ENCODE data around the gene DNAAF8. TPM values are rescaled to one million over a fixed set of nuclear protein-coding genes. Genes with fewer than 3 reads are reported as not detected.
A peak's percentile ranks its signal among the peaks of the same experiment; 100 is the strongest.

Gene DNAAF8
- total RNA-seq, 4 donors from 2014 or later, result 0.21 to 0.42 (median 0.38) TPM; not detected in 1

- Histone ChIP-seq H3K9me3 (no peaks in the 10 kb centered on the region), H3K27me3 (no peaks in the 10 kb centered on the region), H3K27ac (no peak overlapping the region), H3K36me3 (peaks cover 0 to 20% (median 7%) of the 10 kb centered on the region in 3 donors), H3K4me1 (peaks cover 0 to 33% (median 4%) of the 10 kb centered on the region in 3 donors), H3K4me3 (no peak overlapping the region)
- no CpG with 5 or more reads among the region's 3 CpGs for WGBS, 2 donors
- intact Hi-C loops (cut with DNase I), result no loop called here
- TF ChIP-seq CTCF (IDR thresholded peaks at IDR 0.05) (no peak), POLR2A (IDR thresholded peaks at IDR 0.05) (no peak)
- no peak for DNase-seq
Measured at GRCh38 chr16:4745274-4745569, 10.9 kb downstream of the DNAAF8 start.

- intact Hi-C loops (cut with DNase I), result no loop called here
- H3K27ac ChIP-seq, result no peak overlapping the region
- no peaks in the 10 kb centered on the region for H3K9me3 ChIP-seq
- no peak for DNase-seq
- WGBS, 2 donors, result 86 to 87% methylated on average over 7 to 8 of the region's 8 CpGs
- peaks cover 0 to 30% (median 10%) of the 10 kb centered on the region in 3 donors for H3K36me3 ChIP-seq
- TF ChIP-seq POLR2A (IDR thresholded peaks at IDR 0.05) (no peak), CTCF (IDR thresholded peaks at IDR 0.05) (no peak)
- no peak overlapping the region for H3K4me3 ChIP-seq
- peaks cover 0 to 33% (median 4%) of the 10 kb centered on the region in 3 donors for H3K4me1 ChIP-seq
- H3K27me3 ChIP-seq, result no peaks in the 10 kb centered on the region
Measured at GRCh38 chr16:4746215-4746614, 11.9 kb downstream of the DNAAF8 start.

GRCh38 chr16:4746991-4747574 lies 12.7 kb downstream of the DNAAF8 start:
- peak overlapping the region in 1 of 4 donors; percentile 48 for H3K27ac ChIP-seq
- intact Hi-C loops (cut with DNase I), result no loop called here

GRCh38 chr16:4747906-4748681 lies 13.8 kb downstream of the DNAAF8 start:
- Histone ChIP-seq H3K9me3 (no peaks in the 10 kb centered on the region), H3K4me3 (no peak overlapping the region), H3K27ac (peak overlapping the region in 1 of 4 donors; percentile 48), H3K27me3 (no peaks in the 10 kb centered on the region), H3K4me1 (peaks cover 0 to 28% (median under 1%) of the 10 kb centered on the region in 3 donors), H3K36me3 (peaks cover 12 to 48% (median 29%) of the 10 kb centered on the region in 3 donors)
- DNase-seq, result no peak
- 62 to 68% methylated on average over 14 of the region's 14 CpGs for WGBS, 2 donors
- intact Hi-C loops (cut with DNase I), result no loop called here
- TF ChIP-seq POLR2A (IDR thresholded peaks at IDR 0.05), result no peak
- no peak for TF ChIP-seq CTCF (IDR thresholded peaks at IDR 0.05)

More at GRCh38 chr16:4746991-4747574, 12.7 kb downstream of the DNAAF8 start:
- TF ChIP-seq POLR2A (IDR thresholded peaks at IDR 0.05) (no peak), CTCF (IDR thresholded peaks at IDR 0.05) (no peak)
- peaks cover 0 to 33% (median 4%) of the 10 kb centered on the region in 3 donors for H3K4me1 ChIP-seq
- H3K4me3 ChIP-seq, result no peak overlapping the region
- no peak for DNase-seq
- peaks cover 3 to 38% (median 19%) of the 10 kb centered on the region in 3 donors for H3K36me3 ChIP-seq
- H3K9me3 ChIP-seq, result no peaks in the 10 kb centered on the region
- no peaks in the 10 kb centered on the region for H3K27me3 ChIP-seq
- WGBS, 2 donors, result 45 to 49% methylated on average over 4 to 6 of the region's 15 CpGs

GRCh38 chr16:4748682-4749411 lies 14.5 kb downstream of the DNAAF8 start:
- Histone ChIP-seq H3K27ac (no peak overlapping the region), H3K27me3 (no peaks in the 10 kb centered on the region), H3K36me3 (peaks cover 12 to 56% (median 35%) of the 10 kb centered on the region in 3 donors), H3K9me3 (no peaks in the 10 kb centered on the region), H3K4me3 (no peak overlapping the region), H3K4me1 (peaks cover 0 to 21% (median 0%) of the 10 kb centered on the region in 3 donors)
- intact Hi-C loops (cut with DNase I), result no loop called here
- no peak for DNase-seq
- 93 to 94% methylated on average over 12 to 15 of the region's 16 CpGs for WGBS, 2 donors
- TF ChIP-seq CTCF (IDR thresholded peaks at IDR 0.05) (no peak), POLR2A (IDR thresholded peaks at IDR 0.05) (no peak)
